MCF 10A (cell line): ENCODE data around the gene ELOVL5. TPM values are rescaled to one million over a fixed set of nuclear protein-coding genes. Genes with fewer than 3 reads are reported as not detected.

ENCODE experiments used
- BruUV-seq: library from RNA; stranded (reverse); fragments of 400-500 nt; replicated peaks from 2 replicates; lab custom pipeline; 2021; lab: Mats Ljungman, UMichigan
- CTCF ChIA-PET: fragments of 300-600 bp; sonication (Branson Sonifier 250); formaldehyde crosslinking; extraction: SDS; loops from one replicate; lab custom pipeline; 2021; ENCODE audit warnings: antibody characterized with exemption, inconsistent platforms; lab: Yijun Ruan, JAX
- POLR2A ChIA-PET: fragments of 300-600, 350-650 bp; sonication (Branson Sonifier 250); formaldehyde crosslinking; extraction: SDS; loops from one replicate; lab custom pipeline; 2020; ENCODE audit warnings: antibody characterized with exemption, inconsistent platforms; lab: Yijun Ruan, JAX
- DNase-seq: peaks from one replicate; pipeline ENCODE4 v3.0.0-alpha.2; 2018; ENCODE audit not compliant: unreplicated experiment
- H3K27ac Mint-ChIP-seq: one replicate; pipeline ENCODE4 v1.8.0; 2022; ENCODE audit warnings: mild to moderate bottlenecking, low read depth, mixed read lengths; ENCODE audit not compliant: unreplicated experiment
- H3K27me3 Mint-ChIP-seq: one replicate; pipeline ENCODE4 v1.8.0; 2022; ENCODE audit warnings: mixed read lengths; ENCODE audit not compliant: insufficient read depth, unreplicated experiment
- H3K36me3 Mint-ChIP-seq: one replicate; pipeline ENCODE4 v1.8.0; 2022; ENCODE audit warnings: mild to moderate bottlenecking, moderate library complexity, mixed read lengths; ENCODE audit not compliant: insufficient read depth, unreplicated experiment
- H3K4me1 Mint-ChIP-seq: one replicate; pipeline ENCODE4 v1.8.0; 2022; ENCODE audit warnings: mixed read lengths; ENCODE audit not compliant: insufficient read depth, unreplicated experiment
- H3K4me3 Mint-ChIP-seq: one replicate; pipeline ENCODE4 v1.8.0; 2022; ENCODE audit warnings: mild to moderate bottlenecking, moderate library complexity, mixed read lengths; ENCODE audit not compliant: unreplicated experiment
- H3K9me3 Mint-ChIP-seq: one replicate; pipeline ENCODE4 v1.8.0; 2022; ENCODE audit warnings: mixed read lengths; ENCODE audit not compliant: unreplicated experiment
- intact Hi-C: fragments of 100-400 bp; cut with micrococcal nuclease; formaldehyde crosslinking; loops from 2 replicates; pipeline ENCODE4 v1.14.1; 2022
- total RNA-seq: library from RNA; stranded (reverse); gene quantifications from 2 replicates; pipeline ENCODE4 v1.2.3, GENCODE V29; 2022
- TF ChIP-seq, protein P1 (sequence below): fragments of 200-600 bp; IDR thresholded peaks from one replicate; pipeline ENCODE4 v1.8.0; 2022; ENCODE audit warnings: antibody characterized with exemption, mild to moderate bottlenecking; ENCODE audit not compliant: unreplicated experiment

ELOVL5 gene
- total RNA-seq, 1 experiment from 2014 or later = 58.3 TPM

- TF ChIP-seq, protein P1, sequence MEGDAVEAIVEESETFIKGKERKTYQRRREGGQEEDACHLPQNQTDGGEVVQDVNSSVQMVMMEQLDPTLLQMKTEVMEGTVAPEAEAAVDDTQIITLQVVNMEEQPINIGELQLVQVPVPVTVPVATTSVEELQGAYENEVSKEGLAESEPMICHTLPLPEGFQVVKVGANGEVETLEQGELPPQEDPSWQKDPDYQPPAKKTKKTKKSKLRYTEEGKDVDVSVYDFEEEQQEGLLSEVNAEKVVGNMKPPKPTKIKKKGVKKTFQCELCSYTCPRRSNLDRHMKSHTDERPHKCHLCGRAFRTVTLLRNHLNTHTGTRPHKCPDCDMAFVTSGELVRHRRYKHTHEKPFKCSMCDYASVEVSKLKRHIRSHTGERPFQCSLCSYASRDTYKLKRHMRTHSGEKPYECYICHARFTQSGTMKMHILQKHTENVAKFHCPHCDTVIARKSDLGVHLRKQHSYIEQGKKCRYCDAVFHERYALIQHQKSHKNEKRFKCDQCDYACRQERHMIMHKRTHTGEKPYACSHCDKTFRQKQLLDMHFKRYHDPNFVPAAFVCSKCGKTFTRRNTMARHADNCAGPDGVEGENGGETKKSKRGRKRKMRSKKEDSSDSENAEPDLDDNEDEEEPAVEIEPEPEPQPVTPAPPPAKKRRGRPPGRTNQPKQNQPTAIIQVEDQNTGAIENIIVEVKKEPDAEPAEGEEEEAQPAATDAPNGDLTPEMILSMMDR = no peak
- CTCF ChIA-PET = interaction anchor here (0.7 to 1.1 kb wide), 2 partner anchors 94 to 145 kb away, joined by 3 read pairs; no protein-coding TSS in a partner anchor
- intact Hi-C loops = no loop called here
Observed at GRCh38 chr6:53339424-53339823, 9.3 kb downstream of the ELOVL5 start.

DNA sequence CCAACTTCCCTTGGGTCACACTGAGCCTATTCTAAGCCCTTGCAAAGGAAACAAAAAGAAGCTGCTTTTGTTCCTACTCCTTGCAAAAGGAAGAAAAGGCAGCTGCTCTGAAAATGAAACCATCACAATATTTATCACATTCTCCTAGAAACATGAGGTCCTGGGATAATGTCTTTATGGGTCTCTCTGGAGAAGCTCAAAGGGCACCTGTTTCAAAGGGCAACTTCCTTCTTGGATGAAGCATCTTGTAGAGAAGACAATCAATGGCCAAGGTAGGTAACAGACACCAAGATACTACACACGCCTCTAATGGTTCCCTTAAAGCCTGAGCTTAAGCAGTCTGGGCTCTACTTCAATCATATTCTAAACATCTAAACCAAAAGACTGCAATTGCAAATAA is 10.4 kb downstream of the ELOVL5 start:
- Mint-ChIP-seq H3K9me3 (no peaks in the 10 kb centered on the region), H3K27me3 (no peaks in the 10 kb centered on the region), H3K4me1 (peaks cover 10% of the 10 kb centered on the region), H3K27ac (peak overlapping the region; percentile 10), H3K36me3 (no peaks in the 10 kb centered on the region), H3K4me3 (no peak overlapping the region)
- ChIA-PET POLR2A (interaction anchor here (1.0 kb wide), 1 partner anchor 9 kb away, joined by 5 read pairs; no protein-coding TSS in a partner anchor), CTCF (no interaction called here)
- TF ChIP-seq, protein P1 = no peak
- BruUV-seq = no TSS peak
- DNase-seq = no peak
- intact Hi-C loops = no loop called here

More at GRCh38 chr6:53339424-53339823, 9.3 kb downstream of the ELOVL5 start:
- Mint-ChIP-seq H3K27ac (no peak overlapping the region), H3K27me3 (no peaks in the 10 kb centered on the region), H3K36me3 (no peaks in the 10 kb centered on the region), H3K4me3 (no peak overlapping the region), H3K4me1 (peaks cover 19% of the 10 kb centered on the region), H3K9me3 (no peaks in the 10 kb centered on the region)
- DNase-seq = no peak
- POLR2A ChIA-PET = interaction anchor here (0.6 to 2.1 kb wide), 6 partner anchors 9 to 454 kb away, joined by 3 to 6 read pairs (median 4); partner anchors contain the start of gene ELOVL5
- BruUV-seq = no TSS peak

- no peaks in the 10 kb centered on the region for H3K27me3 Mint-ChIP-seq
- no TSS peak for BruUV-seq
- H3K4me3 Mint-ChIP-seq = no peak overlapping the region
- ChIA-PET CTCF (interaction anchor here (1.8 kb wide), 1 partner anchor 149 kb away, joined by 6 read pairs; no protein-coding TSS in a partner anchor), POLR2A (interaction anchor here (1.2 to 1.7 kb wide), 2 partner anchors 9 to 11 kb away, joined by 4 read pairs; no protein-coding TSS in a partner anchor)
- intact Hi-C loops = no loop called here
- H3K4me1 Mint-ChIP-seq = peaks cover 5% of the 10 kb centered on the region
- no peak for DNase-seq
- TF ChIP-seq, protein P1 = no peak
- no peak overlapping the region for H3K27ac Mint-ChIP-seq
- H3K9me3 Mint-ChIP-seq = no peaks in the 10 kb centered on the region
- peaks cover 5% of the 10 kb centered on the region for H3K36me3 Mint-ChIP-seq
Observed at GRCh38 chr6:53336070-53336469, 12.7 kb downstream of the ELOVL5 start.

GRCh38 chr6:53335224-53335994 is 13.3 kb downstream of the ELOVL5 start:
- no TSS peak for BruUV-seq
- CTCF ChIA-PET = interaction anchor here (1.8 kb wide), 1 partner anchor 149 kb away, joined by 6 read pairs; no protein-coding TSS in a partner anchor
- intact Hi-C loops = no loop called here
- peaks cover 9% of the 10 kb centered on the region for H3K4me1 Mint-ChIP-seq
- TF ChIP-seq, protein P1 = no peak
- no peak overlapping the region for H3K27ac Mint-ChIP-seq
- DNase-seq = no peak
- H3K27me3 Mint-ChIP-seq = no peaks in the 10 kb centered on the region
- no peak overlapping the region for H3K4me3 Mint-ChIP-seq
- peaks cover 5% of the 10 kb centered on the region for H3K36me3 Mint-ChIP-seq
- no peaks in the 10 kb centered on the region for H3K9me3 Mint-ChIP-seq
- POLR2A ChIA-PET = interaction anchor here (1.7 kb wide), 1 partner anchor 9 kb away, joined by 4 read pairs; no protein-coding TSS in a partner anchor
